Upper lobe of left lung (tissue), 4 donors: ENCODE results near the gene RIPK3.

Experiments
- CTCF ChIP-seq, 6 experiments: fragments of 450-650 bp in 4 of 6; fragments of 200-600 bp in 2 of 6; sonication (generic) in 2 of 6; IDR thresholded peaks; one replicate each; pipeline ENCODE4 v1.5.1; 2016 to 2019; ENCODE audit warnings: antibody characterized with exemption in 6 of 6
- EP300 ChIP-seq, 4 donors: sonication (generic); formaldehyde crosslinking; IDR thresholded peaks; one replicate each; pipeline ENCODE4 v1.5.1; 2017; ENCODE audit warnings: antibody characterized with exemption in 4 of 4, control low read depth in 2 of 4
- POLR2A ChIP-seq, 4 donors: fragments of 450-650 bp; IDR thresholded peaks; one replicate each; pipeline ENCODE4 v1.5.1; 2016 to 2017; ENCODE audit warnings: antibody characterized with exemption in 4 of 4, mild to moderate bottlenecking in 2 of 4
- POLR2AphosphoS5 ChIP-seq, 2 donors: sonication (generic); formaldehyde crosslinking; IDR thresholded peaks; one replicate each; pipeline ENCODE4 v1.5.1; 2017; ENCODE audit warnings: antibody characterized with exemption in 2 of 2

- TF ChIP-seq CTCF (IDR thresholded peaks at IDR 0.05) (no peak), POLR2A (IDR thresholded peaks at IDR 0.05) (no peak), EP300 (IDR thresholded peaks at IDR 0.05) (no peak), POLR2AphosphoS5 (IDR thresholded peaks at IDR 0.05) (no peak)
These were observed 39.3 kb downstream of the RIPK3 start for GRCh38 chr14:24300326-24300980.
